Stomach (tissue), 4 donors: ENCODE data around the gene RAB8B.

Experiments
- POLR2A ChIP-seq, 4 donors: fragments of 450-650 bp; IDR thresholded peaks; one replicate each; pipeline ENCODE4 v1.6.1; 2016; ENCODE audit warnings: antibody characterized with exemption in 4 of 4, control low read depth in 2 of 4, mild to moderate bottlenecking in 1 of 4, moderate library complexity in 1 of 4
- POLR2AphosphoS5 ChIP-seq, 3 donors: sonication (generic); formaldehyde crosslinking; IDR thresholded peaks; one replicate each; pipeline ENCODE4 v1.6.1; 2016; ENCODE audit warnings: antibody characterized with exemption in 3 of 3

DNA sequence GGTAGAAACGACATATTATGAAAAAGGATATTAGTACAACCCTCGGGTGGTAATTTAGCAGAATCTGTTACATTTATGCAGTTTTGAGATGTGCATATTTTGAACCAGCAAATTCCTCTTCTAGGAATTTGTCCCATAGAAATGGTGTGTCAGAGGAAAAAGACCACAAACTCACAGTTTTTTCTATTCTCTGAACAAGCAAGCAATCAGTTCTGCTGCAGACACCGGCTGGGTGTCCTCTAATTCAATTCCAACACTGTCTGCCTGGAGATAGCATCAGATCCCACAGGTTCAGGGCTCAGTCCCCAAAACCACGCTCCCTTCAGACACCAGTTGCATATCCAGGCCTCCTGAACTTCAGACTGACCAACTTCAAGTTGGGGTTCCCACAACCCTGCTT, 124.4 kb downstream of the RAB8B start:
- TF ChIP-seq POLR2A (IDR thresholded peaks at IDR 0.05) (no peak), POLR2AphosphoS5 (IDR thresholded peaks at IDR 0.05) (no peak)
